ENCODE data around the gene GADD45GIP1.
A peak's percentile ranks its signal among the peaks of the same experiment; 100 is the strongest.
"Not testable (repeated sequence)": the region's sequence is repeated elsewhere in the genome, so short reads cannot be mapped to it uniquely, and the experiment has no call there.

Gene GADD45GIP1

DNA sequence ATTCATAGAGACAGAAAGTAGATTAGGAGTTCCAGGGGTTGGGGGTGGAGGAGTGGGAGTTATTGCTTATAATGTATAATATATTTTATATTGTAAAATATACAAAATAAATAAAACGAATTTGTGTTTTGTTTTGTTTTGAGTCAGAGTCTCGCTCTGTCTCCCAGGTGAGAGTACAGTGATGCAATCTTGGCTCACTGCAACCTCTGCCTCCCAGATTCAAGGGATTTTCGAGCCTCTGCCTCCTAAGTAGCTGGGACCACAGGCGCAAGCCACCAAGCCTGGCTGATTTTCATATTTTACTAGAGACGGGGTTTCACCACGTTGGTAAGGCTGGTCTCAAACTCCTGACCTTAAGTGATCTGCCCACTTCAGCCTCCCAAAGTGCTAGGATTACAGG is 2.5 kb upstream of the GADD45GIP1 start:
- DNase-seq (ENCODE audit: low read depth, low spot score) = no peak

GRCh38 chr19:12957389-12957952 is 448 bp upstream of the GADD45GIP1 start:
- not testable (repeated sequence) for DNase-seq (ENCODE audit: low read depth, low spot score)

GRCh38 chr19:12955996-12956395 is 1.0 kb downstream of the GADD45GIP1 start:
- DNase-seq (ENCODE audit: low read depth, low spot score) = no peak

GRCh38 chr19:12955575-12955974 is 1.4 kb downstream of the GADD45GIP1 start:
- DNase-seq (ENCODE audit: low read depth, low spot score) = not testable (repeated sequence)

- DNase-seq (ENCODE audit: low read depth, low spot score) = no peak
Measured at GRCh38 chr19:12954612-12954962, 2.4 kb downstream of the GADD45GIP1 start.

- peak; percentile 32 for DNase-seq (ENCODE audit: low read depth, low spot score)
Measured at GRCh38 chr19:12953799-12954611, 3.0 kb downstream of the GADD45GIP1 start.

DNA sequence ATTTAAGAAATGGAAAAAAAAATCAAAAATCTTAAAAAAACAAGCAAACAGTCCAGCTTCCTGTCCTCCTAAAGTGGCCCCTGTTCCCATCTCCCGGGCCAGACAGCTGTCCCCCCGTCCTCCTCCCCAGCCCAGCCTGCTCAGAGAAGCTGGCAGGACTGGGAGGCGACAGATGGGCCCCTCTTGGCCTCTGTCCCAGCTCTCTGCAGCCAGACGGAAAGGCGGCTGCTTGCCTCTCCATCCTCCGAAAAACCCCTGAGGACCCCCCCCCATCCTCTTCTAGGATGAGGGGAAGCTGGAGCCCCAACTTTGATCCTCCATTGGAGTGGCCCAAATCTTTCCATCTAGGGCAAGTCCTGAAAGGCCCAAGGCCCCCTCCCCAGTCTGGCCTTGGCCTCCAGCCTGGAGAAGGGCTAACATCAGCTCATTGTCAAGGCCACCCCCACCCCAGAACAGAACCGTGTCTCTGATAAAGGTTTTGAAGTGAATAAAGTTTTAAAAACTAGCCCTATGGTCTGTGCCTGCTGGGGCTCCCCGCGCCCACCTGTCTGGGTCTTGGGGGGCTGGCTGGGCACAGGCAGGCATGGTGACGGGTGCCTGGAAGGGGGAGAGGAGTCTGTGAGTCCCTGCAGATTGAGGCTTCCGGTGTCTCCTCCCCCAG is 3.8 kb downstream of the GADD45GIP1 start:
- peak; percentile 78 for DNase-seq (ENCODE audit: low read depth, low spot score)

- peak; percentile 92 for DNase-seq (ENCODE audit: low read depth, low spot score)
Measured at GRCh38 chr19:12952488-12953137, 4.4 kb downstream of the GADD45GIP1 start.

- not testable (repeated sequence) for DNase-seq (ENCODE audit: low read depth, low spot score)
Measured at GRCh38 chr19:12952050-12952449, 5.0 kb downstream of the GADD45GIP1 start.

GRCh38 chr19:12949363-12950283 is 7.4 kb downstream of the GADD45GIP1 start:
- no peak for DNase-seq (ENCODE audit: low read depth, low spot score)

DNA sequence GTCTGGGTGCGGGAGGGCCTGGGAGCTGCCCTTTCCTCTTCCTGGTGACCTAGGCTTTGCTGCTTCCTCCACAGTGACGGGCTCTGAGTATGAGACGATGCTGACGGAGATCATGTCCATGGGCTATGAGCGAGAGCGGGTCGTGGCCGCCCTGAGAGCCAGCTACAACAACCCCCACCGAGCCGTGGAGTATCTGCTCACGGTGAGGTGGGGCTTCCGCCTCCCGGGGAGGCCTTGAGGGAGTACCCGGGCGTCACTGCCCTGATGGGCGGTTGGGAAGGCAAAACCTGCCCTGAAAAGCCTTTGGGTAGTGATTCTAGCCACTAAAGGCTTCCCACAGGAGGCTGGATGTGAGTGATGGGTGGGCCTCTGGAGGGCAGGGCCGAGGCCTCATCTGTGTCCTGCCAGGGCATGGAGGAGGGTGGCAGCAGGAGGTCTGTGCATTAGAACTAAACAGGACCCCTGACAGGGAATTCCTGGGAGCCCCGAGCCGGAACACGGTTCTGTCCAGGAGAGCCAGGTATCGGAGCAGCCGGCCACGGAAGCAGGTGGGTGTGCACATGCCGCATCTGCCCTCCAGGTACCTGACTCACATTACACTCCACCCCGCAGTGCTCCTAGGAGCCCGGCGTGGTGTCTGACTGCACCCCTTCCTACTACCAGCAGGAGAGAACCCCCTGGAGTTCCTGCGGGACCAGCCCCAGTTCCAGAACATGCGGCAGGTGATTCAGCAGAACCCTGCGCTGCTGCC is 8.2 kb downstream of the GADD45GIP1 start:
- DNase-seq (ENCODE audit: low read depth, low spot score) = no peak

GRCh38 chr19:12947702-12948611 is 9.1 kb downstream of the GADD45GIP1 start:
- no peak for DNase-seq (ENCODE audit: low read depth, low spot score)

DNA sequence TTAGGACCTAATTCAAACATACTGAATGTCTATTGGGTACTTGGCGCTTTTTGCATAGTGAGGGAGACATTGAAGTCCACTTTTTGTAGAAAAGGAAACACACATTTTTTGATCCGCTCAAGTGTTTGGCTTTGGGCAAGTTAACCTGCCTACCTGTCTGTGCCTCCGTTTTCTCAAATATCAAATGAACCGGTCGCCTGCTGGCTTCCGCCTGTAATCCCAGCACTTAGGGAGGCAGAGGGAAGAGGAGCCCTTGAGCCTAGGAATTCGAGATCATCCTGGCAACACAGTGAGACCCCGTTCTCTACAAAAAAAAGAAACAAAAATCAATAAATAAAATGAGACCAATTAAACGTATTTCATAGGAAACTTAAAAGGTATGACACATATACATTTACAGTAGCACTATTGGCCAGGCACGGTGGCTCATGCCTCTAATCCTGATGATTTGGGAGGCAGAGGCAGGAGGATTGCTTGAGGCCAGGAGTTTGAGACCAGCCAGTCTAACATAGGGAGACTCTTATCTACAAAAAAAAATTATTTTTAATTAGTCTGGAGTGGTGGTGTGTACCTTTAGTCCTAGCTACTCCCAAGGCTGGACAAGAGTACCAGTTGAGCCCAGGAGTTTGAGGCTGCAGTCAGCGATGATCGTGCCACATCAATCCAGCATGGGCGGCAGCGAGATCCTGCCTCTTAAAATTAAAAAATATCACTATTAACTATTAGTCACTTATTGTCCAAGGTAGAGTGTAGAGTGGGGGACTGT is 10.1 kb downstream of the GADD45GIP1 start:
- no peak for DNase-seq (ENCODE audit: low read depth, low spot score)

GRCh38 chr19:12946092-12946721 is 10.8 kb downstream of the GADD45GIP1 start:
- DNase-seq (ENCODE audit: low read depth, low spot score) = peak; percentile 94

DNA sequence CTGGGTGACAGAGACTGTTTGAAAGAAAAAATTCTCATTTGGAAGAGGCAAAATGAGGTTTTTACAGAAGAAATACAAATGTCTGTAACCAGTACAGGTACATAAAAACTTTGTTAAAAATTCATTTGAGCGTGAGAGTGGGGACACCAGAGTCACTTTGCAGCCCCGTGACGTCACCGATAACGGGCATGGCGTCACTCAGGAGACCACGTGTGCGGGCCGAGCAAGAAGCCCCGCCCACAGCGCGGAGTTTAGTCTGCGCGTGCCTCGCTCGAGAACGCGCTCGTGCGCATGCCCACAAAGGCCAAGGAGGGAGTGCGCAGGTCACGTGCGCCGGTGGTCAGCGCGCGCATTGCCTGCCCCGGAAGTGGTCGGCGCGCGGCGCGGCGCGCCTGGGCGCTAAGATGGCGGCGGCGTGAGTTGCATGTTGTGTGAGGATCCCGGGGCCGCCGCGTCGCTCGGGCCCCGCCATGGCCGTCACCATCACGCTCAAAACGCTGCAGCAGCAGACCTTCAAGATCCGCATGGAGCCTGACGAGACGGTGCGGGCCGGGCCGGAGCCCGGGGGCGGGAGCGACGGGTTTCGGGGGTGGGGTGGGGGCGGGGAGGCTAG is 11.4 kb downstream of the GADD45GIP1 start, which contains the start of gene RAD23A:
Gene RAD23A, plus strand, starts transcription at position 384 of the 613 bp plus-strand sequence. Its CDS starts 87 bp downstream, at position 471.
- DNase-seq (ENCODE audit: low read depth, low spot score) = peak; percentile 100

DNA sequence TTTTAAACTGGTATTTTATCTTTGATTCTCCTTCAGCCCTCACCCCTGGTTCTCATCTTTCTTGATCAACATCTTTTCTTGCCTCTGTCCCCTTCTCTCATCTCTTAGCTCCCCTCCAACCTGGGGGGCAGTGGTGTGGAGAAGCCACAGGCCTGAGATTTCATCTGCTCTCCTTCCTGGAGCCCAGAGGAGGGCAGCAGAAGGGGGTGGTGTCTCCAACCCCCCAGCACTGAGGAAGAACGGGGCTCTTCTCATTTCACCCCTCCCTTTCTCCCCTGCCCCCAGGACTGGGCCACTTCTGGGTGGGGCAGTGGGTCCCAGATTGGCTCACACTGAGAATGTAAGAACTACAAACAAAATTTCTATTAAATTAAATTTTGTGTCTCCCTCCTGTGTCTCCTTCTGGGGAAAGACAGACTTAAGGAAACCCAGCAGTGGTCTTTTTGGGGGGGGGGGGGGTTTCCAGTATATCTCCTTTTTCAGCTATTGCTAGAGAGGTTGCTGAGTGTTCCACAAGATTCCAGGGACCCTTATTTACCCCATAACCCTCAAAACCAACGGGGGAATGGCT is 12.8 kb downstream of the GADD45GIP1 start:
- no peak for DNase-seq (ENCODE audit: low read depth, low spot score)

DNA sequence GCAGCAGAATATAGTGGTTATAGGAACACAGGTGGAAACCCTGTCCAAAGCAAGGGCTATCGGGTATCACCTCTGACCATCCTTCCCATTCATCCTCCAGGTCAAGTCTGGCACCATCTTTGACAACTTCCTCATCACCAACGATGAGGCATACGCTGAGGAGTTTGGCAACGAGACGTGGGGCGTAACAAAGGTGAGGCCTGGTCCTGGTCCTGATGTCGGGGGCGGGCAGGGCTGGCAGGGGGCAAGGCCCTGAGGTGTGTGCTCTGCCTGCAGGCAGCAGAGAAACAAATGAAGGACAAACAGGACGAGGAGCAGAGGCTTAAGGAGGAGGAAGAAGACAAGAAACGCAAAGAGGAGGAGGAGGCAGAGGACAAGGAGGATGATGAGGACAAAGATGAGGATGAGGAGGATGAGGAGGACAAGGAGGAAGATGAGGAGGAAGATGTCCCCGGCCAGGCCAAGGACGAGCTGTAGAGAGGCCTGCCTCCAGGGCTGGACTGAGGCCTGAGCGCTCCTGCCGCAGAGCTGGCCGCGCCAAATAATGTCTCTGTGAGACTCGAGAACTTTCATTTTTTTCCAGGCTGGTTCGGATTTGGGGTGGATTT is 13.5 kb downstream of the GADD45GIP1 start:
- no peak for DNase-seq (ENCODE audit: low read depth, low spot score)

Measured in astrocyte of the hippocampus (primary cell).